CD4-positive, alpha-beta T cell treated with Interleukin-4 for 1 hour (primary cell): ENCODE measurements around the gene ARMC10.
"Not testable (repeated sequence)": the region's sequence is repeated elsewhere in the genome, so short reads cannot be mapped to it uniquely, and the experiment has no call there.

Source experiments
- DNase-seq, 2 donors: peaks; one replicate each; pipeline ENCODE4 v3.0.0-alpha.2; 2020 to 2022

ARMC10 gene

GRCh38 chr7:103074519-103075336 is at the start of gene ARMC10, which contains the start of gene FBXL13:
ARMC10 (plus strand) TSS chr7:103075140; CDS start chr7:103075273, 133 bp downstream.
FBXL13 (minus strand) TSS chr7:103074796.
- DNase-seq: peak; percentile 91 to 92

DNA sequence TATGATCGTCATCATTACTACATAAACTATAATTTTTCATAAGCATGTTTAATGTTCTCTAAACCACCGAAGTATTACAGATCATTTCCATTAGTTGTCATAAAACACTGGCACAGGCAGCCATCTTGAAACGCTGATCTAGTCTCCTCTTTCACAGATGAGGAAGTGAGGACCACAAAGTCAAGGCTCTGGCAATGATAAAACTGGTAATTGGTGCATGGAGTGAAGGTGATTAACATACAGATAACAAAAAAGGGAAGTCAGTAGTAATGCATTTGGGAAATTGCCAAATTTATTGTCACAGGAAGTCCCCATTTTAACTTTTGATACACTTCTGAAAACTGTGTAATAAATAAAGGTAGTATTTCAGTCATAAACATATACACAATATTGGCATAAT is 49.6 kb upstream of the ARMC10 start:
- DNase-seq: no peak

DNA sequence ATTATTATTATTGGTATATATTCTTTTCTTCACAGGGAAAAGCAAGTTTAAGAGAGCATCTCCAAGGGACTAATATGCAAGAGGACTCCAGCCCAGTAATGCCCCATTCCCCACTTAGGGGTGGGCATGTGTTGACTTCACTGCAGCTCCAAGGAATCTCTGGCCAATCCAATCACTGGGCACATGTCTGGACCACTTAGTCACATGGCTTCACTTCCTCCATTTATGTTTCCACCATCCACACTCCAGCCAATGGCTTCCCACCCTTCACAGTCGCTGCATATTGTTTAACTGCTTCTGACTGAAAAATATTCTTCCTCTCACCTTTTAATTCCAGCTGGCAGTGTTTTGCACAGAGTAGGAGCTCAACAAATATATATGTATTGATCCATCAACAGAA is 43.9 kb upstream of the ARMC10 start:
- DNase-seq: no peak

- no peak for DNase-seq
Observed at GRCh38 chr7:103031781-103032180, 43.2 kb upstream of the ARMC10 start.

- DNase-seq: not testable (repeated sequence)
Observed at GRCh38 chr7:103034318-103034717, 40.6 kb upstream of the ARMC10 start.

DNA sequence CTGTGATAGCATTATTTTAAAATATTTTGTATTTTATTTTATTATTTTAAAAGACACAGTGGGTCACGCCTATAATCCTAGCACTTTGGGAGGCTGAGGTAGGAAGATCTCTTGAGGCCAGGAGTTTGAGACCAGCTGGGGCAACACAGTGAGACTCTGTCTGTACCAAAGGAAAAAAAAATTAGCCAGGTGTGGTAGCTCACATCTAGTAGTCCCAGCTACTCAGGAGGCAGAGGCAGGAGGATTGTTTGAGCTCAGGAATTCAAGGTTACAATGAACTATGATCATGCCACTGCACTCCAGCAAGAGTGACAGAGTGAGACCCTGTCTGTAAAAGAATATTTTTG is 37.5 kb upstream of the ARMC10 start:
- DNase-seq: no peak

- not testable (repeated sequence) for DNase-seq
Observed at GRCh38 chr7:103037823-103038739, 36.9 kb upstream of the ARMC10 start.

DNA sequence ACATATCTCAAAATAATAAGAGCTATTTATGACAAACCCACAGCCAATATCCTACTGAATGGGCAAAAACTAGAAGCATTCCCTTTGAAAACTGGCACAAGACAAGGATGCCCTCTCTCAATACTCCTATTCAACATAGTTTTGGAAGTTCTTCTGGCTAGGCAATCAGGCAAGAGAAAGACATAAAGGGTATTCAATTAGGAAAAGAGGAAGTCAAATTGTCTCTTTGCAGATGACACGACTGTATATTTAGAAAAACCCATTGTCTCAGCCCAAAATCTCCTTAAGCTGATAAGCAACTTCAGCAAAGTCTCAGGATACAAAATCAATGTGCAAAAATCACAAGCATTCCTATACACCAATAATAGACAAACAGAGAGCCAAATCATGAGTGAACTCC is 33.1 kb upstream of the ARMC10 start:
- not testable (repeated sequence) for DNase-seq

DNA sequence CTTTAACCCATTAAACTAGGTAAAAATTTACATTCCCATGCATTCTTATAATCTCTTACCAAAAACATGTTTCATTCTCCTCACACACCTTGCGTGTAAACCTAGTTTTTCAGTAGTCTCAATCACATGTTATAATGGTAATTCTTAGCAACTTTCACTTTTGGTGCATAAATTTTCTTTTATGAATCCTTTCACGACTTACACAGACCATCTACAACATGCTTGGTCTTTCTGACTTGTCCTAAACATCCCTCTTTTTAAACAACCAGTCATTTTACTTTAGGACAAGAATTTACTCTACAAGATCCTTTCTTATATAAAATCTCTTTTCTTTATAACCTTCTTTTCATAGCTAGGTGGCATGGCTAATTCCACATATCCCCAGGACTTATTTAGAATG is 26.1 kb upstream of the ARMC10 start:
- DNase-seq: no peak

GRCh38 chr7:103051519-103051918 is 23.4 kb upstream of the ARMC10 start:
- DNase-seq: no peak

GRCh38 chr7:103056006-103056405 is 18.9 kb upstream of the ARMC10 start:
- DNase-seq: not testable (repeated sequence)

GRCh38 chr7:103058122-103058521 is 16.8 kb upstream of the ARMC10 start:
- DNase-seq: no peak

DNA sequence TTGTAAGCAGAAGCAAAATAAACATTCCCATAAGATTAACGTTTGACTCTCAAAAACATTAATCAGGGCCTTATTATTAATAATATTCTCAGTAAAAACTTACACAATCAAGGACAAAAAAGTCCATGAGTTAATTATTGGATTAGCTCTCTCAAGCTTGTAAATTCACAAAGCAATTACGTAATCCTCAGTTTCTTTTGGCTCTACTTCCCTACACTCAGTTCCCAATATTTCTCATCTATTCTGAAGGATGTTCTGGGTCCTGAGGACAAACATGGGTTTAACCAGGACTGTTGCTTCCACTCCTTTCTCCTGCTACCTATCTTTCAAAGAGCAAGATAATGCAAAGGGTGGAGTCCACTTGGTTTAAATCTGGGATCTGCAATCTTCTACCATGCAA is 15.5 kb upstream of the ARMC10 start:
- DNase-seq: no peak

DNA sequence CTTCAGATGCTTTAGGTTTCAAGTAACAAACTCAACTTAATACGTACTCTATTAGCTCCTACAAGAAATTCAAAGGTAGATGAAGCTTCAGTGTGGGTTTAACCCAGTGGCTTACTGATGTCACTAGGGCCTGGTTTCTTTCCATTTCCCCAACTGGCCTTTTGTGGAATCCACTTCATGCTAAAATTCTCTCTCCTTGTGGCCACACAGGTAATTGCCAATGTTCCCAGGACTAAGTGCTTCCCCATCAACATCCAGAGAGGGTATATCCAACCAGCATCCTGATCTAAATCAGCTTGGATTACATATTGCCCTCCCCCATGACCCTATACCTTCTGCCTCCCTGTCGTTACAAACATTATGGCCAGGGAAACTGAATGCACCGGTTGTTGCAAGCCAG is 11.0 kb upstream of the ARMC10 start:
- DNase-seq: no peak

GRCh38 chr7:103065667-103066066 is 9.3 kb upstream of the ARMC10 start:
- DNase-seq: peak; percentile 30

- DNase-seq: no peak
Observed at GRCh38 chr7:103068414-103069403, 6.2 kb upstream of the ARMC10 start.

DNA sequence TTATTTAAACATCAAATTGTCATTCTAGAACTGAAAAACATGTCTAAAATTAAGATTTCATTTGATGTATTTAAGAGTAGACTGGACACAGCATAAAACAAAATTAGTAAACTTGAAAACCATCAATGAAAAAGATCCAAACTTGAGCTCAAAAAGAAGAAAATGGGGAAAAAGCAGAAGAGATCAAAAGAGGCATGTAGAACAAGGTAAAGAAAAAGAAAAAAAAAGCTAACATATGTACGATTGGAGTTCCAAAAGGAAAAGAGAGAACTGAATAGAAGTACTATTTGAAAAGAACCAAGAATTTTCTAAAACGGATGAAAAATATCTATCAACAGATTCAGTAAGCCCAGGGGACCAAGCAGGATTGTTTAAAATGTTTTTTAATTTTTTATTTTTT is 3.9 kb upstream of the ARMC10 start:
- no peak for DNase-seq

DNA sequence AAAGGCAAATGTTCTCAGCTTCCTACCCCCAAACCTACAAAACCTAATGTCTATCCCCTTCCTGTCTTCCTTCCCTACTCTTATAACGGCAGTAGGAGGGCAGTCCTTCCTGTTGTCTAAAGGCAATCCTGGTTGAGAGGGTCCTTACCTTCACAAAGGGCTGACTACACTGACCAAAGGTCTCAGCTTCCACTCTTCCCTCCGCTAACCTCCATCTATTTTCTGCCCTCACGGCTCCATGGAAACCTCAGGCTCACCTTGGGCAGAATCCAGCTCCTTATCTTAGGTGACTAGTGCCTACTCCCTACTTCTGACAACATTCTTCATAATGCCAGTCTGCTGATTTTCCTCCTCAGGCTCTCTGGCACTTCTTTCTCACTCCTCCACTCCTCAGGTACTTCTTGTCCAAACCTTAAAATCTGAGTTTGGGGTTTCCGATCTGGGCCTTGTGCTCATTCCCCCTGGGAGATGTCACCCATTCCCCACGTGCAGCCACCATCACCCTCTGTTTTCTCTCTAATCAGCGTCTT is 886 bp upstream of the ARMC10 start:
- DNase-seq: peak in 1 of 2 donors; percentile 2

DNA sequence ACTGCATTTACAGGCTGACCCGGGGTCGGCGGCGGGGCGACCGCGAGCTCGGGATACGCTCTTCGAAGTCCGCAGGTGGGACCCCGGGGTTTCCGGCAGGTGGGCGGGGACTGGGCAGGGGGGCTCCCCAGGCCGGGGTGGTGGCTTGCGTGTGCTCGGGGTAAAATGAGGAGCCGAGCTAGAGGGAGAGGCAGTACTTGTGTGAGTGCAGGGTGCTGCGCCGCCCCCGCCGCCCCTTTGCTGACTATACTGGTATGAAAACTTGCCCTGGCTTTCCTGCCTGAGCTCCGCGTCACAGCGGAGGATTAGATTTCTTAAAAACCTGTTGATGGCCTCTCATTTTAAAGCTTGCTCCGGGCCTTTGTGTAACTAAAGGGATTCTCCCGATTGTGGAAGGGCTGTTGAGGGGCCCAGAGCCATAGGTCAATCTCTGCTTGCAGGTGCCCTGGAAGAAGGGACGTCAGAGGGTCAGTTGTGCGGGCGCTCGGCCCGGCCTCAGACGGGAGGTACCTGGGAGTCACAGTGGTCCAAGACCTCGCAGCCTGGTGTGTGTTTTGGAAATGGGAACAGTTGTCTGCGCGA is 488 bp downstream of the ARMC10 start:
- peak; percentile 67 for DNase-seq

GRCh38 chr7:103076764-103077163 is 1.8 kb downstream of the ARMC10 start:
- DNase-seq: no peak

DNA sequence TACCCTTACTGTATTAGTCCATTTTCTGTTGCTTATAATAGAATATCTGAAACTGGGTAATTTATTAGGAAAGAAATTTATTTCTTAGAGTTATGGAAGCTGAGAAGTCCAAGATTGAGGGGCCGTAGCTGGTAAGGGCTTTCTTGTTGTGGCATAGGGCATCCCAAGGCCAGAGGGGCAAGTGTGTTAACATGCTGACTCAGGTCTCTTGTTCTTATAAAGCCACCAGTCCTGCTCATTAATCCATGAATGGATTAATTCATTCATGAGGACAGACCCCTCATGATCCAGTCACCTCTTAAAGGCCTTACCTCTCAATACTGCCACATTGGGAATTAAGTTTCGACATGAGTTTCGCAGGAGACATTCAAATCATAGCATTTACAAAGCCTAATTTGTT is 2.4 kb downstream of the ARMC10 start:
- DNase-seq: no peak

DNA sequence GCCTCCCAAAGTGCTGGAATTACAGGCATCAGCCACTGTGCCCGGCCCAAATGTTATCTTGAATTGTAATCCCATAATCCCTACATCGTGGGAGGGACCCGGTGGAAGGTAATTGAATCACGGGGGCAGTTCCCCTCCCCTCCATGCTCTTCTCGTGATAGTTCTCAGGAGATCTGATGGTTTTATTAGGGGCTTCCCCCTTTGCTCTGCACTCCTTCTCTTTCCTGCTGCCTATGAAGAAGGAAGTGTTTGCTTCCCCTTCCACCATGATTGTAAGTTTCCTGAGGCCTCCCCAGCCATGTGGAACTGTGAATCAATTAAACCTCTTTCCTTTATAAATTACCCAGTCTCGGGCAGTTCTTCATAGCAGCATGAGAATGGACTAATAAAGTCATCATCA is 3.3 kb downstream of the ARMC10 start:
- DNase-seq: not testable (repeated sequence)
